DMS153 treated with DMSO at 0.1 percent for 48 hours (cell line): ENCODE data around the gene USP12.
"Not testable (repeated sequence)": the region's sequence is repeated elsewhere in the genome, so short reads cannot be mapped to it uniquely, and the experiment has no call there.

Experiments used
- DNase-seq: peaks from one replicate; lab custom pipeline; 2025; ENCODE audit not compliant: unreplicated experiment; lab: John Stamatoyannopoulos, UW

The USP12 gene

DNA sequence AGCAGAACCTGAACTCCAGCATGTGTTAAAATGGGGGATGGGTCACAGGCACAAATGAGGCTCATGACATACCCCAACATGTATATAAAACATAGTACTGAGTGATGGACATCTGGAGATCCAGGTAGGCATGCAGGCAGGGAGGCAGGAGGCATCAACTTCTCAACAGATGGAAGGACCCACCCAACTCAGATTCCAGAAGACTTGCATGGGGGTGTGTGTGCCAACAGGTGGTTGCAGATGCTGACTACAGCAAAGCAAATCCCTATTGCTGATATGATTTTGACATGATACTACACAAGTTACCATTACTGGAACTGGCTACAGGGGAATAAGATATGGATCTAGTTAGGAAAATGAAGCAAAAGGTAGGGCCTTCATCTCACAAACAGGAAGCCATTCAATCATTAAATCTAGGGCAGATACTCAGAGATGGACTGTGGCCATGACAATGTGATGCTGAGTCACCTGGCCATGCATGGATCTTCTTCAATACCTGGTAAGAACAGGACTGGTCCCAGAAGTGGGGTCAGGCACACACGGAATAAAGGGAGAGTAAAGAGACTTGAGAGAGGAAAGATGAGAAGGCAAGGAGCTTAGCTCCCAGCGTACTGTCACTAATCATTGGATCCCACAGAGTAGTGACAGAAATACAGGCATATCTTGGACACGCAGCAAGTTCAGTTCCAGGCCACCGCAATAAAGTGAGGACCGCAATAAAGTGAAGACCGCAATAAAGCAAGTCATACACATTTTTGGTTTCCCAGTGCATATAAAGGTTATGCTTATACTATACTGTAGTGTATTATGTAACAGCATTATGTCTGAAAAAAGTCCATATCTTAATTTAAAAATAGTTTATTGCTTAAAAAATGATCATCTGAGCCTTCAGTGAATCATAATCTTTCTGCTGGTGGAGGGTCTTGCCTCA, 91.3 kb downstream of the USP12 start:
- DNase-seq: no peak

- no peak for DNase-seq
Observed at GRCh38 chr13:27079421-27079958, 92.1 kb downstream of the USP12 start.

GRCh38 chr13:27077451-27077850, 94.2 kb downstream of the USP12 start:
- DNase-seq: no peak

GRCh38 chr13:27076421-27076820, 95.2 kb downstream of the USP12 start:
- no peak for DNase-seq

- no peak for DNase-seq
Observed at GRCh38 chr13:27073186-27073585, 98.4 kb downstream of the USP12 start.

- DNase-seq: not testable (repeated sequence)
Observed at GRCh38 chr13:27066123-27066522, 105.5 kb downstream of the USP12 start.

DNA sequence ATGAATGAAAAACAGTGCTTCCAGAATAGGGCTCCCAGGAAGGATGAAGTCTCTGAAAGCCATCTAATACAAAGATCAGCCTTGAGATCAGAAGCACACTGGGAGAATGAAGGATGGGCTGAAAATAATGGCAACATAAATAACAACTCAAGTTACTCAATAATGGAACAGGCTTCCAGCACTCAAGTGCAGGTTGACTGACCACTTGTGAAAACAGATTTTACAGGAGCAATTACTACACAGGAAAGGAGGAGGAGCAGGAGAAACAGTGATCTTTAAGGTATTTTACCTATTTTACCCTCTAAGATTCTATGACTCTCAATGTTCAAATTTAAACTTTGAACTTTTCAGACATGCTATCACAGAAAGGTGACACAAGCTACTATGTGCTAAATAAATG, 106.0 kb downstream of the USP12 start:
- DNase-seq: no peak

DNA sequence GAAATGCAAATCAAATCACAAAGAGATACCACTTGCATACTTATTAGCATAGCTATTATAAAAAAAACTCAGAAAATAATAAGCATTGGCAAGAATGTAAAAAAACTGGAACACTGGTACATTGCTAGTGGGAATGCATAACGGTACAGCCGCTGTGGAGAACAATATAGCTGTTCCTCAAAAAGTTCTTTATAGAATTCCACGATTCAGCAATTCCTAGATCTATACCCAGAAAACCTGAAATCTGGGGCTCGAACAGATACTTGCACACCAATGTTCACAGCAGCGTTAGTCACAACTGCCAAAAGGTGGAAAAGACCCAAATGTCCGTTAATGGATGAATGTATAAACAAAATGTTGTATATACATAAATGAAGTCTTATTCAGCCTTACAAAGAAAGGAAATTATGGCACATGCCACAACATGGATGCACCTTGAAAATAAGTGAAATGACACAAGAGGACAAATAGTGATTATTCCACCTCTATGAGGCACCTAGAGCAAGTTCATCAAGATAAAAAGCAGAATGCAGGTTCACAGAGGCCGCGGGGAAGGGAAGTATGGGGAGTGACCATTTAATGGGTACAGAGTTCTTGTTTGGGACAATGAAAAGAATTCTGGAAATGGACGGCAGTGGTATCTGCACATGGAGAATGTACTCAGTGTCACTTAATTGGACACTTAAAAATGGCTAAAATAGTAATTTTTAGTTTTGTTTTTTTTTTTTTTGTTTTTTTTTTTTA, 107.2 kb downstream of the USP12 start:
- no peak for DNase-seq

DNA sequence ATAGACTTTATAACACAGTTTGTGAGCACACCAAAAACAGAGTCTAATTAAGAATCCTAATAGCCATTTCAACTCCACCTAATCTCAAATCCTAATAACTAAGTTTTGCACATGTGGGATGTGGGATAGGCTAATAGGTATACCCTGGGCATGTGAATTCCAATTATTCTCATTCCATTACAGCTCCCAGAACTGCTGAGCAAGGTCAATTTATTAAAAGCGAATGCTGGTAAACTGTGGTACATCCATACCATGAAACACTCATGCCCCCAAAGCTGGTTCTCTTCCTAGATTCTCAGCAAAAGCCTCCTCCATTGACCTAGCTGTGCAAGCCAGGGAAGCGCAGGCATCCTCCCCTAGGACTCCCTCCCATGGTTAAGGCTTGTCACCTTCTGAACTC, 113.8 kb downstream of the USP12 start:
- no peak for DNase-seq

DNA sequence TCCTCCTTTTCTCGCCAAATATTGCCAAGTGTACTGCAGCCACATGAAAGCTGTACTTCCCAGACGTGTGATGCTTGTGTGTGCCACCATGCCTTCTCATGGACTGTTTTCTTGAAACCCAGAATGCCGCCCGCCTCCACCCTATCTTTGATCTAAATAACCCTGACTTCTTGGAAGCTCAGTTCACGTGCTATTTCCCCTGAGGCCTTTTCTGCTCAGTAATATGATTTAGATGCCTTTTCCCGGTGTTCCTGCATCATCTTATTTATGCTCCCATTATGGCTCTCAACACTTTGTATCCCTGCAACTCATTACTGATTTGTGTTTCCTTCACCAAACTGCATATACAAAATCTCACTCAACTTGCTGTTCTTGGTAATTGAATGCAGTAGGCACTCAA, 116.1 kb downstream of the USP12 start:
- DNase-seq: no peak

DNA sequence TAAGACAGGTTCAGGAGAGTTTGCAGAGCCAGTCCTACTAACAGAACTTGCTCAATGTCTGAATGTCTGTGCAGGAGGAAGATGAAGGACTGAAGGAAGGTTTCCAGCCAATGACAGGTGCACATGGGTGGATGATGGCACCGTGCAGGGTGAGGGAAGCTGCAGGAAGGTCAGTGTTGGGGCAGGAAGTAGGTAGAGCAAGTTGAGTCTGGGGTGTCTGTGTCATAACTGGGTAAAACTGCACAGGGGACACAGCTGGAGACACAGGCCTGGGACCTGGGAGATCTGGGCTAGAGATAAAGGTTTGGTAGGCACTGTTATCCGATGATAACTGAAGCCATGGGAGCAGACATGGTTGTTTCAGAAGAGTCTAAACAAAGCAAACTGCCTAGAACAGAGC, 116.9 kb downstream of the USP12 start:
- DNase-seq: no peak

DNA sequence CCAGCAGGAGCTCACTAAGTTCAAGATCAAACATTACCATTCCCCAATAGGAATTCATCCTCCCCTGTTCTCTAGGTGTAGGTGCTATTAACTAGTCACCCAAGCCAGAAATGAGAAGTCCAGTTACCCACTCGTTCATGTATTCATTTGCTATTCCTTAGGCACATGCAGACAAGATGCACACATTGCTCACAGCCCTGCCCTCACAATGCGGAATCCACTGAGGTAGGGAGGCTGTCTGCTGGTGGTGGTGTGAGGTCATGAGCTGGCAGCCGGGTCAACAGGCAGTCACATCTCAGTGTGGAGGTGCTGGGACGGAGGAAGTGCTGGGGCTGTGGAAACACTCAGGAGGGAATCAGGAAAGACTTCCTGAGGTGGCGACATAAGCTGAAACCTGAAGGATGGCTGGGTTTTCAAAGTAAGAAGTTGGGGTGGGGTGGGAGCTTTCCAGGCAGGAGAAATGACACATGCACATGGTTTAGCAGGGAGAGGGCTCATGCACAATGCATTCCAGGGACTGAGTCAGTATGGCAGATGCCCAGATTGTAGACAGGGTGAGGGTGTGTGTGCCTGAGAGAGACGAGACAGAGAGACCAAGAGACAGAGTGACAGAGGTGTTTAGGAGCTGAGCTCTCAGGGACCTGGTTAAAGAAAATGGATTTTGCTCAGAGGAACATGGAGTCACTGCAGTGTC, 117.6 kb downstream of the USP12 start:
- DNase-seq: no peak

GRCh38 chr13:27053210-27053884, 118.3 kb downstream of the USP12 start:
- no peak for DNase-seq

DNA sequence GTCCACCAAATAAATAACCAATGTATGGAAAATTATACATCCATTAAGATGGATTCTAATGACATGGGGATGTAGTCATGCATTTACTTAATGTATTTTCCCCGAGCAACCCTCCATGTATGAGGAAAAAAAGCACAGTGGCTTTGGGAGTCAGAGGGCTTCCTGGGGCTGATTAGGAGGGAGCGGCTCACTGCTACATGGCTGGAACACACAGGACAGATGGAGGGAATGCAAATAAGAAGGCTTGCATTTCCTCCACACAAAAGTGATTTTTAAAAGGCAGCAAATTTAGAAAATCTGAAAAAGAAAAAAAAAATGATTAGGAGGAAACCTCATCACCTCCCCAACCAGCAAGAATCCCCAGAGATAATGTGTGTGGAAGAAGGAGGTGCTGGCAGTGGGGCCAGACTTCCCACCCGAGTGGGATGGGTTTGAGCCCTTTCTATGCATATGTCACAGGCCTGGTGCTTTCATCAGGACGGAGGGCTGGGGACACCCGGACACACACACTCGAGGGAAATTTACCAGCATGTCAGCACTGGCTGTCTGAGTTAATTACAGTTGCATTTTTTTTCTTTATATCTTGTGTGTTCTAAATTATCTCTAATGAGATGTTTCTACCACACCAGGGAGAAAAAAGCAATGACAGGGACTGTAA, 118.9 kb downstream of the USP12 start:
- no peak for DNase-seq

- DNase-seq: no peak
Observed at GRCh38 chr13:27047081-27047480, 124.5 kb downstream of the USP12 start.

DNA sequence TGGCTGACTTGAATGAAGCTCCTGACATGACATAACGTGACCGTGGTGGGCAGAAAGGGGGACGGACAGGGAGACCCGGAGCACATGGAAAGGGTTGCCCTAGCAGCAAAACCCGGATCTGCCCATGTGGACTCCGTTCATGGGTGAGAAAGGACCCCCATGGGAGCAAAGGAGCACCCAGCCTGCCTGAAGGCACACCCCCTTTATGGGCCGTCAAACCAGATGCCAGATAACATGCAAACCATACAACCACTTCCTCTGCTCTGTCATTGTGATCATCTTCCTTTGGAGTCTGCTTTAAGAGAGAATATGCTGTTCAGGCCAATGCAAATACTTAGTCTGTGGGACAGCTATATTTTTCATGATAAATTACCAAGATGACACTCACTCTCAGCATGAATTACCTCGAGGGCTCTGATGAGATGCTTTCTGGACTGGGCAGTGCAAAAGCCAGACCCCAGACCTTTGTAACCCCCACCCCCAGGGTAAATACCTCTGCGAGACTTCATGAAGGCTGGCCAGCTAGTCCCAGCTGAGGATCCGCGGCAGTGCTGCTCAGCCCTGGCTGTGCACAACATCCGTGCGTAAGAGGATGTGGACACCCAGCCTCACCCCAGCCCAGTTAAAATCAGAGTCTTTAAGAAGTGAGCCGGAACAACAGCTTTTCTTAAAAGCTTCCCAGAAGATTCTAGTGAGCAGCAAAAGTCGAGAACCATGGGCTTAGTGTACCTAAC, 126.6 kb downstream of the USP12 start:
- no peak for DNase-seq

- no peak for DNase-seq
Observed at GRCh38 chr13:27043013-27043412, 128.6 kb downstream of the USP12 start.

DNA sequence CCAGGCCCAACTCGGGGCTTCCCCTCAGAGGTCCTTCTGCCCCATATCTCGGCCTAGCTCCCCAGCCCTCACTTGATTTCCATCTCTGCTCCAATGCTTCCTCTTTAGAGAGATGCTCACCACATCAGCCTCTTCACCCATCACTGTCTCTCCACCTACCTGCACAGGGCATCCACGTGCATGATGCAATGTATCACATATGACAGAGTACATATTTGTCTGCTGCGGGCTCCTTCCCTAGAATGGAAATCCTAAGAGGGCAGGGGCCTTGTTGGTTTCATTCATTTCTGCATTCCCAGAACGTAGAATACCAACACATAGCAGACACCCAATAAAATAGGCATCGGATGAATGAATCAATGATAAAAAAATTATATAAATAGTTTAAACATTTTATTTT, 130.3 kb downstream of the USP12 start:
- DNase-seq: no peak

GRCh38 chr13:27040826-27041108, 130.8 kb downstream of the USP12 start:
- DNase-seq: no peak

DNA sequence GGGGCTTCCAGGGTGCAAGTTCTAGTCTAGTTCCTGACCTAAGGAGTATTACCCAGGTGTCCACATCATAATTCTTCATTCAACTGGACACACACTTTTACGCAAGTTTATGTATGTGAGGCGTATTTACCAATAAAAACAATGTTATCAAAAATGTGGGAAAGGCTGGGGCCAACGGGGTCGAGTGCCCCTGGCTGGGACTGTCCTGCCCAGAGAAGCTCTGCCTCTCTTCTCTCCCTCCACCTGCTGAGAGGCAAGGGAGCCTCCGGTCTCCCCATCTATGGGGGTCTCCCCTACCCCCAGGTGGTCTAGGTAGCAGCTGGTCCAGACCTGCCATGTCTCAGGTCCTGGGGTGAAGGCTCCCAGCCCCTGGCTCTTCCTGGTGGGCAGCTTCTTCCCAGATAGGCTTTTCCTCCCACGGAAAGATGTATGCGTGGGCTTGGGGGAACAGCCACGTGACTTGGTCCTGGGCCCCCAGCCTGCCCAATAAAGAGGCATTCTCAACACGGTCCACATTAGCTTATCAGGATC, 132.4 kb downstream of the USP12 start:
- no peak for DNase-seq
